ENCODE results near the gene SOX2.

GRCh38 chr3:181703601-181704420 lies 7.9 kb upstream of the SOX2 start:
- no peak for TF ChIP-seq POLR2A (IDR thresholded peaks at IDR 0.05)
- TF ChIP-seq CTCF (IDR thresholded peaks at IDR 0.05) = no peak
- no peak for TF ChIP-seq POLR2AphosphoS5 (IDR thresholded peaks at IDR 0.05)
